AG08395 (cell line): ENCODE measurements around the gene TOR1AIP1.
"Not testable (repeated sequence)": the region's sequence is repeated elsewhere in the genome, so short reads cannot be mapped to it uniquely, and the experiment has no call there.

Source experiments
- DNase-seq: peaks from one replicate; pipeline ENCODE4 v3.0.0; 2012; ENCODE audit warnings: mixed read lengths, low spot score

Gene TOR1AIP1

DNA sequence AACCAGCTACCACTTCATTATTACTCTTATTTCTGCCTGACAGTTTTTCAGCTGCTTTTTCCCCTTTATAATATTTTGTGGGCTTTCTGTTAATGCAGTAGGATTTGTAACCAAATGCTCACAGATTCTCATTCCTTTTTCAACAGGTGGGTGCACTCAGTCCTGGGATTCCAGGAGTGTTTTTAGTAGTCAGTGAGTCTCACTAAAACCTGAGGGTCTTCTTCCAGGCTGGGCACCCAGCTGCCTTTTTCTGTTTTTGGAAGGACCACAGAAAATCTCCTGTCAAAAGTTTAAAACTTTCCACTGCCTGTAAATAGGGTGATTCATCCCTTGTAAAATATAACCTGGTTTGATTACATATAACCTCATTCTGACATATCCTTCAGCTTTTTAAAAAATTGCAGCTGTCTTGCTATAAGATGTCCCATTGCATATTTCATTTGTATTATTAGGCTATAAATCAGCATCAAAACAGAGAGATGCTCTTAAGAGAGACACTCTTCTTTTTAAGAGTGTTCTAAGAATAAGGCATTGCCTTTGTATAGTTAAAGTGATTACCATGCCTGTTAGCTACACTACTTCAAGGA is 55.7 kb downstream of the TOR1AIP1 start:
- no peak for DNase-seq

DNA sequence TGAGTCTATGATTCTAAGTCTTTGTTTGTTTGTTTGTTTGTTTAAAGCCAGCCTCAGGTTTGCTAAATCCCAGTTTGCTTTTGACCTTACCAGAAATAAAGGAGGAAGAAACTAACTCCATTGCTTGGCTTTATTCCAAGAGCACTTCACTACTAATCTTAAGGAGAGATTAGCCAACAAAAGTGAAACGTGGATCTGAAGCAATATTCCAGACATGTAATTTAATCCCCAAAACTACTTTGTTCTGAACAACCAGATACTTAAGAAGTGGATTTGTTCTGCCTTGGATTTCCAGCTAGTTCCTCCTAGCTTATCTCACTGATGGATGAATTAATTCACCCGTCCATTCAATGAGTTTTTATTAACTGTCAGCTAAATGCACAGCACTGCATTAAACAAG is 56.7 kb downstream of the TOR1AIP1 start:
- DNase-seq, result no peak

- DNase-seq, result no peak
These were observed 57.9 kb downstream of the TOR1AIP1 start for GRCh38 chr1:179939941-179940340.

GRCh38 chr1:179941454-179941853 is 59.4 kb downstream of the TOR1AIP1 start:
- no peak for DNase-seq

DNA sequence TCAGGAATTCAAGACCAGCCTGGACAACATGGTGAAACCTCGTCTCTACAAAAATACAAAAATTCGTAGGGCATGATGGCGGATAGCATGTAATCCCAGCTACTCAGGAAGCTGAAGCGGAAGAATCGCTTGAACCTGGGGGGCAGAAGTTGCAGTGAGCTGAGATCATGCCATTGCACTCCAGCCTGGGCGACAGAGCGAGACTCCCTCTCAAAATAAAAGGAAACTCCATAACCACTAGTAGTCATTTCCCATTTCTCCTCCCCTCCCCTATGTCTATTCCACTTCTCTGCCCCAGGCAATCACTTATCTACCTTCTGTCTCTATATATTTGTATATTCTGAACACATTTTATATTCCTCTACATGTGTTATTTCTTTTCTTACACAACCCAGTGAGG is 68.6 kb downstream of the TOR1AIP1 start:
- DNase-seq, result no peak

- no peak for DNase-seq
These were observed 69.5 kb downstream of the TOR1AIP1 start for GRCh38 chr1:179951383-179952144.

GRCh38 chr1:179952186-179952585 is 70.1 kb downstream of the TOR1AIP1 start:
- no peak for DNase-seq

DNA sequence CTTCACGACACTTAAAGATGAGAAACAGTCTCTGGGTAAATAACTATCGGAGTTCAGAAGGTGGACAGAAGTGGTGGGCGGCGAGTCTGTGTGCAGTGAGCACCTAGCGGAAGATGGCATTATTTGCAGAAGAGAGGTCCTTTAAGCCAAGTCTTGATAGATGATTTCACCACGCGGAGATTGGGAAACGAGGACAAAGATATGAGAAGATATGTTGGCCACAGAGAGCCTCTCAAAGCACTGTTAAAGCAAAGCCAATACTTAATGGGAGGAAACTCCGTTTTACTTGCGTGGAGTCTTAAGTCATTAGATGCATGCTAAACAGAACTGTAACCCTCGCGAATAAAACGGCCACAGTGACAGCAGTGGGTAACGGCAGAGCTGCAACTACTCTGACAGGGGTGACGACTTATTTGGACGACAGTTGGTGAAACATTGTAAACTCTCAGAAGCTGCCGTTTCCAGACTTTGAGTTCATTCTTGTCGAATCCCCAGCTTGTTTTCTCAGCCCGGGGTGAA is 71.9 kb downstream of the TOR1AIP1 start:
- peak; percentile 17 for DNase-seq

DNA sequence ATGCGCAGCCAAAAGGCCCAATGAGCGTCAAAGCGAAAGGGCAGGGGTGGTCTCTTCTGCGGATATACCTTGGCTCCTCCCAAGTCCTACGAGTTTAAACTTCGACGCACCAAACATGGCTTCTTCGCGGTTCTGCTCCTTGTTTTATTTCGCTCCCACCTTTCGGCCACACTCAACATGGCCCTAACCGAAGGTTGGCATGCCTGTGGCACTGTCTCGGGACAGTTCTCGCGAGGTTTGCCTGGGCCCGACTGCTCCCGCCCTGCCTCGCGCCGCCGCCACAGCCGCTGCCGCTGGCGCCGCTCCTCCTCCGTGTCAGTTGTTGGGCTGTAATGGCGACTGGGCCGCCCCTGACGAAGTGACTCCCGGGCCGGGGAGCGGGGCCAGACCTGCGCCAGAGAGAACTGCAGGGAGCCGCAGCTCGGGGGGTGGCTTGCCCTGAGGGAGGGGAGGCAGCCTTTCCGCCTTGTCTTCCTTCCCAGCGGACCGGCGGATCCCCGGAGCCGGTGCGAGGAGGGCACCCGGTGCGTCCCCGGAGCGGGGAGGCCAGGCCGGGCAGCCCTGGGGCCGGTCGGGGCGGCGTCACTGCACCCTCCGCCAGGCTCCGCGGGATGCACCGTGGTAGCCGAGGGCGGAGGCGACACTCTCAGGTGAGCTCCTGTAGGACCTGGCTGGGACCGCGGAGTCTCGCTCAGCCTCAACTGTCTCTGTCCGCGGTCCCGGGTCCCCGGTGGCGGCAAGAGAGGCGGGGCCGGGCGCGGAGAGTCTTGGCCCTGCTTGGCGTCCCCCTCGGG is 72.6 kb downstream of the TOR1AIP1 start, which contains the start of gene CEP350:
CEP350 (plus strand) TSS at position 318 of the 794 bp plus-strand sequence. CDS start 31,372 bp downstream, outside the sequence.
- peak; percentile 93 for DNase-seq

- peak; percentile 3 for DNase-seq
These were observed 73.2 kb downstream of the TOR1AIP1 start for GRCh38 chr1:179955287-179955680.

DNA sequence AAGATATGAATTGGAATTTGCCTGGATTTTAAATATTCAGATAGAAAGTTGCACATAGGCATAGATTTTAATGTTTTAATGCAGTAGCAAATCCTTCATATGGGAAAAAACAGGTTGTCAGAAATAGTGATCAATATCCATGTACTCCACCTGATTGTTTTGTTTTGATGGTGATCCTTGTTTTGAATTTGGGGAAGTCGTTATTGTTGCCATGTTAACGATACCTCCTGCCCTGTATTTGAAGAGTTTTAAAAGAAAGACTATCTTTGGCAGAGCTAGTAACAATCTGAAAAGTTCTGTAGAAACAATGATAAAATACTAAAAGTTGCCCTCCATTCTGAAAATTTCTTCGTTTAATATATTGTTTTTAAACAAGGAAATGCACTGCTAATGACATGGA is 73.6 kb downstream of the TOR1AIP1 start:
- no peak for DNase-seq

GRCh38 chr1:179958359-179958758 is 76.3 kb downstream of the TOR1AIP1 start:
- DNase-seq, result no peak

GRCh38 chr1:179962168-179962567 is 80.1 kb downstream of the TOR1AIP1 start:
- DNase-seq, result not testable (repeated sequence)

GRCh38 chr1:179966551-179966950 is 84.5 kb downstream of the TOR1AIP1 start:
- no peak for DNase-seq

- no peak for DNase-seq
These were observed 86.4 kb downstream of the TOR1AIP1 start for GRCh38 chr1:179968284-179968993.

GRCh38 chr1:179968994-179969919 is 87.2 kb downstream of the TOR1AIP1 start:
- no peak for DNase-seq
